ENCODE measurements around the gene MMRN1. TPM values are rescaled to one million over a fixed set of nuclear protein-coding genes. Genes with fewer than 3 reads are reported as not detected.

Gene MMRN1
- total and polyA plus RNA-seq, 2 of the 8 experiments (the other 6 are each of a cell fraction or from before 2014, with no cell fraction given): not detected

DNA sequence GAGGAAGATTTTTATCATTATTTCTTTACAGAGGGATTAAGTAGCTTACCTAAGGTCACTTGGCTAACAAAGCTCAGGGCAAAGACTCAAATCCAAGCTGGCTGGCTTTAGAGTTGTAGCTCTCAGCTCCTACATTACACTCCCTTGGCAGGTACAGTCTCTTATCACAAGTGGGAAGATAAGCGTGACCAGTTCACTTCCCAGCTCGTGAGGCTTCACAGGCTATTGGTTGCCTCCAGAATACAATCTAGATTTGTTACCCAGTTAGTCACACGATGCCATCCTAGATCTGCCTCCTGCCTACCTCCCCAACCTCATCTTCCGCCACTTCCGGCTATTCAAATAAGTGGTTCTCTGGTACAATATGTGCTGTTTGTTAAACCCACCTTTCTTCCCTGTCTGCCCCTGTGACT, 3.7 kb downstream of the MMRN1 start (continued):
- TF ChIP-seq SAP30 (IDR thresholded peaks at IDR 0.05; ENCODE audit: insufficient read depth, insufficient replicate concordance, low read length) (no peak), NANOG (IDR thresholded peaks at IDR 0.05; ENCODE audit: insufficient read depth, low read depth, low read length, poor library complexity, severe bottlenecking) (no peak), RNF2 (IDR thresholded peaks at IDR 0.05; ENCODE audit: borderline replicate concordance, low read depth, low read length, missing control alignments, poor library complexity, severe bottlenecking) (no peak), SIN3A (conservative IDR thresholded peaks at IDR 0.05 in 1 of 2, IDR thresholded peaks at IDR 0.05 in 1 of 2; ENCODE audit: low read depth in 1 of 2, low read length in 2 of 2) (no peak)
